HuH-7 (cell line): Measurements from ENCODE around the gene FAF1.
"Not testable (repeated sequence)": the region's sequence is repeated elsewhere in the genome, so short reads cannot be mapped to it uniquely, and the experiment has no call there.

Experiments used
- DNase-seq: peaks from one replicate; pipeline ENCODE4 v3.0.0; 2011; ENCODE audit warnings: low spot score

FAF1 gene

GRCh38 chr1:50959303-50959912, 659 bp downstream of the FAF1 start:
- peak; percentile 19 for DNase-seq

GRCh38 chr1:50955116-50955515, 5.0 kb downstream of the FAF1 start:
- DNase-seq, result no peak

- DNase-seq, result not testable (repeated sequence)
These were observed 7.5 kb downstream of the FAF1 start for GRCh38 chr1:50952566-50952965.

- DNase-seq, result peak; percentile 15
These were observed 9.7 kb downstream of the FAF1 start for GRCh38 chr1:50950396-50950795.

- no peak for DNase-seq
These were observed 10.6 kb downstream of the FAF1 start for GRCh38 chr1:50949286-50949982.

- no peak for DNase-seq
These were observed 17.7 kb downstream of the FAF1 start for GRCh38 chr1:50942334-50942733.

- DNase-seq, result no peak
These were observed 19.8 kb downstream of the FAF1 start for GRCh38 chr1:50940291-50940690.

GRCh38 chr1:50936321-50936720, 23.7 kb downstream of the FAF1 start:
- no peak for DNase-seq

GRCh38 chr1:50935276-50935675, 24.8 kb downstream of the FAF1 start:
- DNase-seq, result not testable (repeated sequence)

- no peak for DNase-seq
These were observed 25.2 kb downstream of the FAF1 start for GRCh38 chr1:50934838-50935237.

- not testable (repeated sequence) for DNase-seq
These were observed 26.3 kb downstream of the FAF1 start for GRCh38 chr1:50933770-50934169.

GRCh38 chr1:50932043-50932442, 28.0 kb downstream of the FAF1 start:
- DNase-seq, result not testable (repeated sequence)

GRCh38 chr1:50930965-50931737, 28.9 kb downstream of the FAF1 start:
- no peak for DNase-seq

- no peak for DNase-seq
These were observed 29.9 kb downstream of the FAF1 start for GRCh38 chr1:50930193-50930592.

- DNase-seq, result peak; percentile 9
These were observed 30.6 kb downstream of the FAF1 start for GRCh38 chr1:50929376-50929958.

- DNase-seq, result no peak
These were observed 36.5 kb downstream of the FAF1 start for GRCh38 chr1:50923564-50923963.

GRCh38 chr1:50921029-50921428, 39.0 kb downstream of the FAF1 start:
- no peak for DNase-seq

- DNase-seq, result no peak
These were observed 39.7 kb downstream of the FAF1 start for GRCh38 chr1:50920409-50920808.

GRCh38 chr1:50917138-50918137, 42.6 kb downstream of the FAF1 start:
- no peak for DNase-seq

GRCh38 chr1:50915621-50916020, 44.4 kb downstream of the FAF1 start:
- no peak for DNase-seq

- DNase-seq, result no peak
These were observed 46.1 kb downstream of the FAF1 start for GRCh38 chr1:50913954-50914353.
